ENCODE measurements around the gene CHD6. TPM values are rescaled to one million over a fixed set of nuclear protein-coding genes. Genes with fewer than 3 reads are reported as not detected.

The CHD6 gene
- total RNA-seq, 6 donors from 2014 or later: 25.4 to 62.9 (median 35.3) TPM

DNA sequence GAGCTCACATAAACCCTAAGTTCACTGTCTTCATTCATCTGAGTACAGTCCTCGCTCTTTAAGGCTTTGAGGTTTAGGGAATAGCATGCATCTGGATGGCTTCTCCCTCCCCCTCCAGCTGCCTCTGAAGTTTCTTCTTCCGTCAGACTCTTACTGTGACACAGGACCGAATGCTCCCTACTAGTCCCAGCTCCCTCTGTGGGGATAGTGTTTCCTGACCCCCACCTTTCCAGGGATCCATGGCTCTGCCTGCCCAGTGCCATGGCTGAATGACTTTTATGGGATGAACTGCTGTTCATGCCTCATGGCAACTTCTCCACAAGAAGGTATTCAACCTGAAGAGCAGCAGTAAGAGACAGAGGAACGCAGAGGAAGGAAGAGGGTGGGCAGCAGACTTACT, 171.7 kb downstream of the CHD6 start:
- WGBS, 2 donors: 94 to 97% methylated on average over 4 of the region's 4 CpGs
- no peaks in the 10 kb centered on the region for H3K27me3 ChIP-seq
- H3K36me3 ChIP-seq: peaks cover 0 to 95% (median 54%) of the 10 kb centered on the region in 4 donors
- H3K4me3 ChIP-seq: no peak overlapping the region
- no peak for ATAC-seq (ENCODE audit: low FRiP score in 2 of 2)
- H3K4me1 ChIP-seq: no peaks in the 10 kb centered on the region
- no peaks in the 10 kb centered on the region for H3K9me3 ChIP-seq
- DNase-seq: no peak
- TF ChIP-seq EP300 (IDR thresholded peaks at IDR 0.05) (no peak), POLR2A (IDR thresholded peaks at IDR 0.05) (no peak)
- TF ChIP-seq, protein P1, sequence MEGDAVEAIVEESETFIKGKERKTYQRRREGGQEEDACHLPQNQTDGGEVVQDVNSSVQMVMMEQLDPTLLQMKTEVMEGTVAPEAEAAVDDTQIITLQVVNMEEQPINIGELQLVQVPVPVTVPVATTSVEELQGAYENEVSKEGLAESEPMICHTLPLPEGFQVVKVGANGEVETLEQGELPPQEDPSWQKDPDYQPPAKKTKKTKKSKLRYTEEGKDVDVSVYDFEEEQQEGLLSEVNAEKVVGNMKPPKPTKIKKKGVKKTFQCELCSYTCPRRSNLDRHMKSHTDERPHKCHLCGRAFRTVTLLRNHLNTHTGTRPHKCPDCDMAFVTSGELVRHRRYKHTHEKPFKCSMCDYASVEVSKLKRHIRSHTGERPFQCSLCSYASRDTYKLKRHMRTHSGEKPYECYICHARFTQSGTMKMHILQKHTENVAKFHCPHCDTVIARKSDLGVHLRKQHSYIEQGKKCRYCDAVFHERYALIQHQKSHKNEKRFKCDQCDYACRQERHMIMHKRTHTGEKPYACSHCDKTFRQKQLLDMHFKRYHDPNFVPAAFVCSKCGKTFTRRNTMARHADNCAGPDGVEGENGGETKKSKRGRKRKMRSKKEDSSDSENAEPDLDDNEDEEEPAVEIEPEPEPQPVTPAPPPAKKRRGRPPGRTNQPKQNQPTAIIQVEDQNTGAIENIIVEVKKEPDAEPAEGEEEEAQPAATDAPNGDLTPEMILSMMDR (IDR thresholded peaks at IDR 0.05): no peak
- no peak overlapping the region for H3K27ac ChIP-seq

DNA sequence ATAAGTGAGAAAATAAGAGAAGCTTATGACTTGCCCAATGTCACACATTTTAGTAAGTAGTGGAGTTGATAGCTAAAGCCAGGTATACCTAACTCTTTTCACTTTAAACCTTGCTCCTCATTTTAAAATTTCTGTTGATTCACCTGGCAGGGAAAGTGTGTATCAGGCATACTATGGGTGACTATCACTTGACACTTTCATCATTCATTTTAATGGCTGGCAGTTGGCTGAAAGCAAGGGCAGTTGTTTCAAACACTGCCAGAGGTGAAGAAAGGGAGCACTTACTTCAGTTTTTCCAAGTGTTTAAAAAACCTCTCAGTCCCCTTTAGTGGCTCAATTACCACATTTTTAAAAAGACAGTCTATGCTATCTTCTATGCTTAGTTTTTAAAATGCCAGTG, 173.4 kb downstream of the CHD6 start:
- H3K36me3 ChIP-seq: peaks cover 2 to 93% (median 47%) of the 10 kb centered on the region in 4 donors
- H3K9me3 ChIP-seq: no peaks in the 10 kb centered on the region
- ATAC-seq (ENCODE audit: low FRiP score in 2 of 2): no peak
- no peak overlapping the region for H3K27ac ChIP-seq
- no peaks in the 10 kb centered on the region for H3K4me1 ChIP-seq
- no peak for DNase-seq
- no peak overlapping the region for H3K4me3 ChIP-seq
- H3K27me3 ChIP-seq: no peaks in the 10 kb centered on the region
- TF ChIP-seq POLR2A (IDR thresholded peaks at IDR 0.05): no peak
- TF ChIP-seq POLR2AphosphoS5 (IDR thresholded peaks at IDR 0.05): no peak
- TF ChIP-seq, protein P1 (IDR thresholded peaks at IDR 0.05): no peak

DNA sequence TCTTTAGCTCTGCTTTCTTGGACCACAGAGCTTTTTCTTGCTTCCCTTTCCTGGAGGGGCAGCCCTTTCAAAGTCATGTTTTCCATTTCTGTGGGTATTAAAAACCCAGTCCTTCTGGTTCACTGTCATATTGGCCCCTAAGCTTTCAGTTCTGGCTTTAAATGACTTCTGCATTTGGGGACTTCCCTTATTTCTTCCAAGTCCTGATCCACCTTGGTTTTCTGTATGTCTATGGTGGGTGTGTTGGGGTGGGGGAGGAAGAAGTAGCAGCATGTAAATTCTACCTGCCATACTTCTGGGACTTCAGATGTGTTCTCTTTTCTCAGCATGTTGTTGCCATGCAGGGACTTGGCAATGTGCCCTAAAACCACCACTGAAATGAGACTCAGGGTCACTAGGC, 174.5 kb downstream of the CHD6 start:
- peaks cover 7 to 94% (median 57%) of the 10 kb centered on the region in 4 donors for H3K36me3 ChIP-seq
- DNase-seq: no peak
- ATAC-seq (ENCODE audit: low FRiP score in 2 of 2): no peak
- no peaks in the 10 kb centered on the region for H3K27me3 ChIP-seq
- TF ChIP-seq POLR2AphosphoS5 (IDR thresholded peaks at IDR 0.05): no peak
- TF ChIP-seq, protein P1 (IDR thresholded peaks at IDR 0.05): no peak
- no peak for TF ChIP-seq POLR2A (IDR thresholded peaks at IDR 0.05)
- TF ChIP-seq EP300 (IDR thresholded peaks at IDR 0.05): no peak
- no peaks in the 10 kb centered on the region for H3K4me1 ChIP-seq
- no peak overlapping the region for H3K27ac ChIP-seq
- no peaks in the 10 kb centered on the region for H3K9me3 ChIP-seq
- no peak overlapping the region for H3K4me3 ChIP-seq

DNA sequence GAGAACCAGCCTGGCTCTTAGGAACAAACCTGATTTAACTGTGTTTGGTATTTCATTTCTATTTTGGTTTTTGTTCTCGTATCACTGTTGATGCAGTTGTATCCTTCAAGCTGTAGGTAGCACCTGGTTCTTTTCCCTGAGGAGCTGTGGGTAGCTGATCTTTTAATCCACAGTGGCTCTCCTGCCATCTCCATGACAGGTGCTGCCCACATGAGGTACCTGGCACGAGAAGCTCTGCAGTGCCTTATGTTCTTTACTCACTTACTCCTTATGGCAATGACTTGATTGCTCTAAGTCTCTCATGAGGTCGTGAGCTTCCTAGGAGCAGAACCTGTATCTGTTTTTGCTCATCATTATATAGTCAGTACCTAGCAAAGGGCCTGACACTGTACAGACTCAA, 177.3 kb downstream of the CHD6 start:
- ATAC-seq (ENCODE audit: low FRiP score in 2 of 2) (no peak), DNase-seq (no peak)
- Histone ChIP-seq H3K9me3 (no peaks in the 10 kb centered on the region), H3K27ac (no peak overlapping the region), H3K4me3 (no peak overlapping the region), H3K27me3 (no peaks in the 10 kb centered on the region), H3K36me3 (peaks cover 7 to 90% (median 43%) of the 10 kb centered on the region in 4 donors), H3K4me1 (no peaks in the 10 kb centered on the region)
- WGBS, 2 donors: 90 to 91% methylated on average over 3 of the region's 3 CpGs
- no peak for TF ChIP-seq POLR2A (IDR thresholded peaks at IDR 0.05)
- TF ChIP-seq, protein P1 (IDR thresholded peaks at IDR 0.05): no peak
- no peak for TF ChIP-seq EP300 (IDR thresholded peaks at IDR 0.05)
- no peak for TF ChIP-seq POLR2AphosphoS5 (IDR thresholded peaks at IDR 0.05)

GRCh38 chr20:41437836-41438235, 180.3 kb downstream of the CHD6 start:
- H3K4me3 ChIP-seq: no peak overlapping the region
- no peaks in the 10 kb centered on the region for H3K9me3 ChIP-seq
- H3K27ac ChIP-seq: no peak overlapping the region
- DNase-seq (no peak), ATAC-seq (ENCODE audit: low FRiP score in 2 of 2) (no peak)
- no peaks in the 10 kb centered on the region for H3K4me1 ChIP-seq
- WGBS, 2 donors: 92 to 100% methylated on average over 2 of the region's 2 CpGs
- TF ChIP-seq POLR2A (IDR thresholded peaks at IDR 0.05): no peak
- TF ChIP-seq POLR2AphosphoS5 (IDR thresholded peaks at IDR 0.05): no peak
- TF ChIP-seq, protein P1 (IDR thresholded peaks at IDR 0.05): no peak
- no peak for TF ChIP-seq EP300 (IDR thresholded peaks at IDR 0.05)
- no peaks in the 10 kb centered on the region for H3K27me3 ChIP-seq
- H3K36me3 ChIP-seq: peaks cover 10 to 84% (median 27%) of the 10 kb centered on the region in 4 donors

Measured in upper lobe of left lung (tissue), 6 donors.